HG03442 (cell line): ENCODE results near the gene YY2.
"Not testable (repeated sequence)": the region's sequence is repeated elsewhere in the genome, so short reads cannot be mapped to it uniquely, and the experiment has no call there.

Experiments used
- ATAC-seq: cut with Tn5 transposase; IDR thresholded peaks from one replicate; pipeline ENCODE4 v1.9.1; 2021; ENCODE audit warnings: mild to moderate bottlenecking, moderate library complexity; ENCODE audit not compliant: unreplicated experiment

The YY2 gene

DNA sequence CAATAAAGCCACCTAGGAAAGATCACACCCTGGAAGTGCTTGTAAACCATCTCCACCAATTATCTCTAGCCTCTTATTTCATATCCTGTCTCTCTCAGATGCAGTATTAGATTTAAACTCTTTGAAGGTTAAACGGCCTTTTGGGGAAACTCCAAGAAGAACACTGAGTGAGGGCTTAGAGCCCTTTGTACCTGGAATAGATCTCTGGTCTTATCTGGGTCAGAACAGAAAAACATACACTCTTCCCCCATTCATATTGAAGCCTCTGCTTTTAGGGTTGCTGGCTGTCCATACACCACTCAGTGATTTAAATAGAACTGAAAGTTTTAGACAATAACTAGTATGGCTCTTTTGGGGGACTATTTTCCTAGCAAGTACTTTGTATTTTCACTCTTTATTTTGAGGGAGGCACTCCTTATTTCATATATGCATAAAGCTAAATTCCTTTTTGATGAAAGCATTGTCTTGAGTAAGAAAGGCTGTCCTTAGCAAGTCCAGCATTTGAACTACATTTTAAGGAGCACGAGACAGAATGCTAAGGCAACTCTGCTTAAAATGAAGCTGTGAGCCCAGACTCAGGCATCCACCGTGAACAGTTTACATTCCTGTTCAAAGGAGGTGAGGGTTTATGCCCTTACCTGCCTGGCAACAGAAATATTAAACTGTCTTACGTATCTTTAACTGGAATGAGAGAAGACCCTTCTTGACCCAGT is 17.4 kb downstream of the YY2 start:
- ATAC-seq, result no peak

DNA sequence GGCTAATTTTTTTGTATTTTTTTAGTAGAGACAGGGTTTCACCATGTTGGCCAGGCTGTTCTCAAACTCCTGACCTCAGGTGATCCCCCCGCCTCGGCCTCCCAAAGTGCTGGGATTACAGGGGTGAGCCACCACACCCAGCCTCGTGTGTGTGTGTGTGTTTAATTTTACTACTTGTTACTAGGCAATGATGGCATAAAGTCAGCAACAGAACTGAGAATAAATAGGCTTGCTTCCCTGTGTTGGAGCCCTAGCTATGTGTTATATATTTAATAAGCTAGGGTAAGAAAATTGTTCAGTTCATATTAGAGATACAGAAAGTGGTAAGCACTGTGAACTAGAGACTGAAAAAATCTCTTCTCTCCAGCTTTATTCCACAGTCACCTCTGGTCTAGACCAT is 18.4 kb downstream of the YY2 start:
- not testable (repeated sequence) for ATAC-seq

DNA sequence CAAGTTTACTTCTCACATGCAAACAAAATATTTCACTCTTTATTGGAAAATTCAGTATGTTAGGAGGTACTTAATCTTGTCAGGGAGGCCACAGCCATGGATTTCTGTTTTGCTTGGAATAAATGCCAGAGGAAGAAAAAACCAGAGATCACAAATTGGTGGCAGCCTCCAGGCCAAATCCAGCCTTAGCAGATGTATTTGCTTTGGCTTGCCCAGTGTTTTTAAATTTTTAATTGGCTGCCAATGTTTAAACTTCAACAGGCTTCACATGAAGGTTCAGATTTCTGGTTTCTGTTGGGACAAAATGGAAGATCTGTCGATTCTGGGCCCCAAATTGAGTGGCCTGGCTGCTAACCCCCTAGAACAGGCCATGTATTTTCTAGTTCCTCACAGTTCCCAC is 19.2 kb downstream of the YY2 start:
- ATAC-seq, result no peak

DNA sequence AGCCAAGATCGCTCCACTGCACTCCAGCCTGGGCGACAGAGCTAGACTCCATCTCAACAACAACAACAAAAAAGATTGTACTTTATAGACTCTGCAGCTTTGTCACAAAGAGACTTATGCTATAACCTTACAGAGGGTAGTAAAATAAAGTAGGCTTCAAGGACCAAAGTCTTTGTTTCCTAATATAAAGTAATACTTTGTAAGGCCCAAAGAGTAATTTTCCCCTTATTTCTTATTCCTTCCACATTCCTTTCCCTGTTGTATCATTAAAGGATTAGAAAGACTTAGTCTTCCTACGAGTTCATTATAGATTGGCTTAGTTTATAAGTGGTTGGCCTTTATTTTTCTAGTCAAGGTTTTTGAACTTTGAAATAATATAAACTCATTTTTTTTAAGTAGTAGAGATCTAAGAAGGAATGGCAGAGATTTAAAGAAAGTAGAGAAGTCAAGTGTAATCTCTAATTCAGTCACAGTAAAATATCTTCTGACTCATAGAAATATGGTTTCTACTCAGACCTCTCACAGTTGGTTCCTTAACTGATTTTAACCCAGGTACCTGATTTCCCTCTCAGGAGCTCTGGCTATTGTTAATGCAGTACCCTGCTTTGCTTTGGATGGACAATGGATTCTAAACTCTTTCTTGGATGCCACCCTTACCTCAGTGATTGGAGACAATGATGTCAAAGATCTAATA is 26.2 kb downstream of the YY2 start:
- ATAC-seq, result no peak

DNA sequence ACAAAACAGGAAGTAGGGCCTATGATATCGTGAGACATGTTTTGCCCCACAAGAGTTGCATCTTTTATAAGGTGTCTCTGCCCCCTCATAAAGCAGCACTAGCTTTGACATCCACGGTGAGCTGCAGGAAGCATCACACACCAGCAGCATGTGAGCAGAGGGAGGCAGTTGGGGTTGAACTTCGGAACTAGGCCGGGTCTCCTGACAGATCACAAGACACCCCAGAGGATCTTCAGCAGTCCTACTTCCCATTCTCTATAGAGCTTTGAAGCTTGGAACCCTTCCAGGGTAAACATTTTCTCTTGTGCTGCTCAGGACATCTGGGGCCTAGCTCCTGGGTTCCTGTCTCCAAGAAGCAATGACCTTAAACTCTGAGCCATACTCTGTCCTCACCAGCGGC is 27.5 kb downstream of the YY2 start:
- no peak for ATAC-seq

DNA sequence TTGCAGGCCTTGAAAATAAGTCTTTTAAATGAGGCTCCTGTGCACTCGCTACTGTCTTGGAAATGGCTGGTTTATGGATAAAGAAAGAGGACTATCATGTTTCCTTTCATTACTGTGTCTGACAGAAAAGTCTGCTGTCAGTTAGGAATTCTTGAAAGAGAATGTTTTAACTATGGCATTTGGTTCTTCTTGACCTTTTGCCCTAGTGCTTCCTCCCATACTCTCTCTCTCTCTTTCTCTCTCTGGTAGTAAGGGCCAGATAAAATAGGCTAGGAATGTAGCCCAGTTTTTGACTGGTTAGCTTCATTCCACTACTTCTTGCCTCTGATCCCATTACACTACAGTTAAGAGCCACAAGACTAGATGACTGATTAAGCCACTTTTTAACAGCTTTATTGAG is 29.8 kb downstream of the YY2 start:
- no peak for ATAC-seq

DNA sequence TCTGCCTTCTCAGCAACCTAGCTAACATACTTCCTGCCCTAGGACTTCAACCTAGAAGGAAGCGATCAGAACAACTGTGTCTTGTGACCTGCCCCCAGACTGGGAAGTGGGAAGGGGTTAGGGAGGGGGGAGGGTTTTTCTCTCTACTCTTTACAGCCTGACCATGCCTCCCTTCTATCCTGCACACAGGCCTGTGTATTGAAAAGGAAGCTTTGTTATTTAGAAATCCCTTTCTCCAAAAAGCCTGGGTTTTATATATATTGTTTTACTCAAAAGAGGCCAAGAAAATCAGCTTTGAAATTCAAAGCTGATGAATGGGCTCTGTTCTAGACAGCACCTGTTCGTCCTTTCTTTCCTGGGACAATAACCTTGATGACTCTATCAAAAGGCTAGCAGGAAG is 49.5 kb downstream of the YY2 start:
- no peak for ATAC-seq

DNA sequence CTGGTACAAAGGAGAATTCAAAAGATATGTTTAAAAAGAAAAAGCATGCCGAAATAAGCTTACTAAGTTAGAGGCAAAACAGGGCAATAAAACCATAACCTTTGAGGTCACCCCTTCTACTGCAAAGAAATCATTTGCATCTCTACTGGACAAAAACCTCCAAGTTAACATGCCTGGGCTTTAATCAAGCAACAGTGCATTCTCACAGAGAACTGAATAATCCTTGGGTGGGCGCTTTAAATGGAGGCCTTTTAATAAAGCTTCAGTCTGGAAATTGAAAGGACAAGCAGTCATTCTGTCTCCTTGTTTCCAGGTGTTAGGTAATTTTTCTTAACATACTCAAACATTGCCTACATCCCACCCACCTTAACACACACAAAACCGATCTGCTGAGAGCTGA is 50.2 kb downstream of the YY2 start:
- no peak for ATAC-seq

DNA sequence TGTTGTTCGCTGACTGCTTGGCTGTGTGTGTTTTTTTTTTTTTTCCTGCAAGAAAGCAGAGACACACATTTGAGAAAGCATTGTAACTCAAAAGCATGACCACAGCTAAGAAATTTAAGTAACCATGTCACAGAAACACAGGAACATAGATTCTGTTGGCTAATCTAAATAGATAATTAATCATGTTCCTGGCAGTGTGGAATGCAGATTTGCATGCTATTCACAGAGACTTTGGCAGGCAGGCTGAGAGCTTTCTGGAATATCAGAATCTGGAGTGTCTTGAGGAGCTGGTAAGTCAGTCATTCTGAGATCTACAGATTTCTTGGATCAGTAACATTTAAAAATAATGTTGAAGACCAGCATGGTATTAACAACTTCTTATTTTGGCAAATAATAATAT is 51.5 kb downstream of the YY2 start:
- no peak for ATAC-seq
